Osteoblast (primary cell): ENCODE measurements around the gene CLNK. TPM values are rescaled to one million over a fixed set of nuclear protein-coding genes. Genes with fewer than 3 reads are reported as not detected.
A peak's percentile ranks its signal among the peaks of the same experiment; 100 is the strongest.

Experiments used
- DNase-seq: peaks from one replicate; pipeline ENCODE4 v3.0.0; 2011; ENCODE audit warnings: low spot score, mixed read lengths; ENCODE audit not compliant: insufficient read length; ENCODE audit errors: missing footprints
- H2AFZ ChIP-seq: 2 replicates; pipeline ENCODE4 v1.6.0; 2011; ENCODE audit warnings: mild to moderate bottlenecking, low read length
- H3K27ac ChIP-seq: 2 replicates; pipeline ENCODE4 v1.5.1; 2011; ENCODE audit warnings: mild to moderate bottlenecking, low read depth, low read length, moderate library complexity
- H3K27me3 ChIP-seq: 2 replicates; pipeline ENCODE4 v1.6.0; 2012; ENCODE audit warnings: mild to moderate bottlenecking, control low read depth, inconsistent platforms, low read length, moderate library complexity; ENCODE audit not compliant: insufficient read depth
- H3K36me3 ChIP-seq: 2 replicates; pipeline ENCODE4 v1.5.1; 2011; ENCODE audit warnings: mild to moderate bottlenecking, low read length, control low read depth, moderate library complexity; ENCODE audit not compliant: insufficient read depth
- H3K4me1 ChIP-seq: 2 replicates; pipeline ENCODE4 v1.5.1; 2011; ENCODE audit warnings: mild to moderate bottlenecking, low read length, control low read depth, moderate library complexity; ENCODE audit not compliant: insufficient read depth
- H3K4me2 ChIP-seq: 2 replicates; pipeline ENCODE4 v1.6.0; 2011; ENCODE audit warnings: mild to moderate bottlenecking, low read length; ENCODE audit not compliant: insufficient read depth
- H3K4me3 ChIP-seq: fragments of 200-600 bp; sonication (generic); 3 replicates; pipeline ENCODE4 v1.5.1; 2012; ENCODE audit warnings: mild to moderate bottlenecking, low read length, inconsistent platforms; ENCODE audit not compliant: insufficient read depth
- H3K79me2 ChIP-seq: 2 replicates; pipeline ENCODE4 v1.6.0; 2012; ENCODE audit warnings: mild to moderate bottlenecking, low read length, control low read depth, inconsistent platforms; ENCODE audit not compliant: insufficient read depth
- H3K9me3 ChIP-seq: 2 replicates; pipeline ENCODE4 v1.5.1; 2011; ENCODE audit warnings: low read depth, low read length, control low read depth
- H4K20me1 ChIP-seq: 2 replicates; pipeline ENCODE4 v1.6.0; 2012; ENCODE audit warnings: mild to moderate bottlenecking, low read length, control low read depth; ENCODE audit not compliant: insufficient read depth
- total RNA-seq: library from RNA; depleted of rRNA; stranded (reverse); fragments of >200 nt; gene quantifications from 2 replicates; pipeline ENCODE4 v1.2.3, GENCODE V29; 2012
- TF ChIP-seq, protein P1 (sequence below): IDR thresholded peaks from 2 replicates; pipeline ENCODE4 v1.5.1; 2011; ENCODE audit warnings: mild to moderate bottlenecking, low read depth, low read length, moderate library complexity; ENCODE audit errors: extremely low read depth

The CLNK gene
- total RNA-seq, 1 donor: not detected

DNA sequence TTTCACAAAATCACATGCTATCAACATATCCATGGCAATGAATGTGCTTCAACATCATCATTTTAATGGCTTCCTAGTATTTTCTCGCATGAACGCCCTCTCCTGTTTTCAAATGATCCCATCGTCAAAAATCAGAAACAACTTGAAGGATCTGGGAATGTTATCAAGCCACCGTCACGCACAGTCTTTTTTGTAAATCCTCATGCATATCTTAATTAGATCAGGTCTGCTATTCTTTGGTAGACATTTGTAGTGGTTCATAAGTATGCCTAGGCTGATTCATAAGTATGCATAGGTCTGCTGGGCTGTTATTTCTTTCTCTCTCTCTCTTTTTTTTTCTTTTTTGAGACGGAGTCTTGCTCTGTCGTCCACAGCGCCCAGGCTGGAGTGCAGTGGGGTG lies 101.6 kb downstream of the CLNK start:
- DNase-seq: no peak
- Histone ChIP-seq H3K36me3 (no peaks in the 10 kb centered on the region), H3K27me3 (no peaks in the 10 kb centered on the region), H3K4me2 (no peak overlapping the region), H2AFZ (no peak overlapping the region), H3K27ac (no peak overlapping the region), H3K79me2 (no peaks in the 10 kb centered on the region), H4K20me1 (no peaks in the 10 kb centered on the region), H3K9me3 (no peaks in the 10 kb centered on the region), H3K4me1 (peaks cover 8% of the 10 kb centered on the region), H3K4me3 (no peak overlapping the region)
- TF ChIP-seq, protein P1, sequence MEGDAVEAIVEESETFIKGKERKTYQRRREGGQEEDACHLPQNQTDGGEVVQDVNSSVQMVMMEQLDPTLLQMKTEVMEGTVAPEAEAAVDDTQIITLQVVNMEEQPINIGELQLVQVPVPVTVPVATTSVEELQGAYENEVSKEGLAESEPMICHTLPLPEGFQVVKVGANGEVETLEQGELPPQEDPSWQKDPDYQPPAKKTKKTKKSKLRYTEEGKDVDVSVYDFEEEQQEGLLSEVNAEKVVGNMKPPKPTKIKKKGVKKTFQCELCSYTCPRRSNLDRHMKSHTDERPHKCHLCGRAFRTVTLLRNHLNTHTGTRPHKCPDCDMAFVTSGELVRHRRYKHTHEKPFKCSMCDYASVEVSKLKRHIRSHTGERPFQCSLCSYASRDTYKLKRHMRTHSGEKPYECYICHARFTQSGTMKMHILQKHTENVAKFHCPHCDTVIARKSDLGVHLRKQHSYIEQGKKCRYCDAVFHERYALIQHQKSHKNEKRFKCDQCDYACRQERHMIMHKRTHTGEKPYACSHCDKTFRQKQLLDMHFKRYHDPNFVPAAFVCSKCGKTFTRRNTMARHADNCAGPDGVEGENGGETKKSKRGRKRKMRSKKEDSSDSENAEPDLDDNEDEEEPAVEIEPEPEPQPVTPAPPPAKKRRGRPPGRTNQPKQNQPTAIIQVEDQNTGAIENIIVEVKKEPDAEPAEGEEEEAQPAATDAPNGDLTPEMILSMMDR: no peak

DNA sequence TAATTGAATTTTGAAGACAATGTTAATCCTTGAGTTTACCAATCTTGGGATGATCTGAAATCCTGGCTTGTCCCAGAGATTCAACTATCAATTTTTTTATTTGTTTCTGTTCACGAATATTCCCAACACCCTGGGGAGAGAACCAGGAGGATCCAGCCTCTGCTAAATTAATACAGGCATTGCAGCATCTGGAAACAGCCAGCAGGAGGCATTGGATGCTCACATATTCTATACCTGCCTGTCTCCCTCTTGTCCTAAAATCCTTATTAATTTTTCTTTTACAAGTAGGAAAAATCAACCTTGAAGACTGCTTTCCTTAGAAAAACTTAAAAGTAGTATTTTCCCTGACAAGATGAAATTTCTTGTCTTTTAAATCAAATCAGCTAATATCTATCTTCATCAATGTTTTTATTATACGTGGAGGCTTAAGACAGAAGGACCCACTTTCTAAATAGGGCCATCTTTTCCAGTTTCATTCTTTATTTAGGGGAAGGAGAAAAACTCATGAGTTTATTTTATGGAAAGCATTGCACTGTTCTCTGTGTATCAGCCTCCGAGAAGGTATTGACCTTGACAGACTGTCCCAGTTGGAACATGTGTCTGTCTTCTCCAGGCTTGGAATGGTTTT lies 102.4 kb downstream of the CLNK start:
- Histone ChIP-seq H2AFZ (no peak overlapping the region), H3K27me3 (no peaks in the 10 kb centered on the region), H4K20me1 (no peaks in the 10 kb centered on the region), H3K79me2 (no peaks in the 10 kb centered on the region), H3K4me2 (no peak overlapping the region), H3K9me3 (no peaks in the 10 kb centered on the region), H3K36me3 (no peaks in the 10 kb centered on the region), H3K4me3 (no peak overlapping the region), H3K4me1 (peaks cover 8% of the 10 kb centered on the region), H3K27ac (no peak overlapping the region)
- no peak for DNase-seq
- TF ChIP-seq, protein P1: peak; percentile 94

DNA sequence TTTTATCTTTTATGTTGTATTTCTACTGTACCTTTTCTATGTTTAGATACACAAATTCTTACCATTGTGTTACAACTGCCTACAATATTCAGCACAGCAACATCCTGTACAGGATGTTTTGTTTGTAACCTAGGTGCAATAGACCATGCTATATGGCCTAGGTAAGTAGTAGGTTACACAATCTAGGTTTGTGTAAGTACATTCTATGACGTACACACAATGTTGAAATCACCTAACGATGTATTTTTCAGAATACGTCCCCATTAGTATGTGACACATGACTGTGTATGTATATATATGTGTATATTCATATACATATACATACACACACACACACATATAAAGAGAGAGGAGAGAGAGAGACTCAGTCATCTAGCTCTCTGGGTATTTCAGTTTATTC lies 103.5 kb downstream of the CLNK start:
- Histone ChIP-seq H4K20me1 (no peaks in the 10 kb centered on the region), H3K9me3 (no peaks in the 10 kb centered on the region), H3K4me2 (no peak overlapping the region), H3K79me2 (no peaks in the 10 kb centered on the region), H3K27ac (no peak overlapping the region), H3K36me3 (no peaks in the 10 kb centered on the region), H3K4me1 (peaks cover 8% of the 10 kb centered on the region), H3K27me3 (peaks cover 3% of the 10 kb centered on the region), H2AFZ (no peak overlapping the region), H3K4me3 (no peak overlapping the region)
- TF ChIP-seq, protein P1: no peak
- no peak for DNase-seq

DNA sequence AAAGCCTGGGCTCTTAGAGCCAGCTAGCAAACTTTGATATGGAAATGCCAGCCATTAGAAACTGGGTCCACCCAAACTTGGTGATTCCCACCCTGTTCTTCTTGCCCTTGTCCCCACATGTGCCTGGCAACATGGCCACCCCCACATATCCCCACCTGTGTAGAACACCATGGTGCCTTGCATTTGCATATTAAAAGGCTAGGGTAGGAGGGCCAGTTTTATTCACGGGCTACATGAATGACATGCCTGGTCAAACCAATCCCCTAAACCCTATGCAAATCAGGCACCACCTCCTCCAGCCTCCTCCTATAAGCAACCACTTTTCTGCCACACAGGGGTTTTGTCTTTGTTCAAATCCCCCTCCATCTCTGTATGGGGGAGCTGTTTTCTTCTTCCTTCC lies 104.9 kb downstream of the CLNK start:
- H2AFZ ChIP-seq: no peak overlapping the region
- TF ChIP-seq, protein P1: no peak
- H4K20me1 ChIP-seq: no peaks in the 10 kb centered on the region
- no peaks in the 10 kb centered on the region for H3K36me3 ChIP-seq
- no peak for DNase-seq
- no peak overlapping the region for H3K27ac ChIP-seq
- no peaks in the 10 kb centered on the region for H3K79me2 ChIP-seq
- no peaks in the 10 kb centered on the region for H3K9me3 ChIP-seq
- H3K4me2 ChIP-seq: no peak overlapping the region
- H3K4me3 ChIP-seq: no peak overlapping the region
- H3K27me3 ChIP-seq: peaks cover 3% of the 10 kb centered on the region
- H3K4me1 ChIP-seq: peaks cover 8% of the 10 kb centered on the region
